Sciatic nerve (tissue), 2 donors: Measurements from ENCODE around the gene TRAF3IP1. TPM values are rescaled to one million over a fixed set of nuclear protein-coding genes. Genes with fewer than 3 reads are reported as not detected.
A peak's percentile ranks its signal among the peaks of the same experiment; 100 is the strongest.
"Not testable (repeated sequence)": the region's sequence is repeated elsewhere in the genome, so short reads cannot be mapped to it uniquely, and the experiment has no call there.

Source experiments
- ATAC-seq: fragments of 200-7000 bp; cut with Tn5 transposase; one replicate; pipeline ENCODE4 v1.9.1; 2020; ENCODE audit warnings: mild to moderate bottlenecking, moderate library complexity
- DNase-seq: peaks from one replicate; pipeline ENCODE4 v3.0.0-alpha.2; 2020; ENCODE audit warnings: low spot score
- intact Hi-C: fragments of 100-400 bp; cut with DNase I; formaldehyde crosslinking; loops from one replicate; pipeline ENCODE4 v1.14.2; 2022
- total RNA-seq: library from RNA; stranded (reverse); fragmentation: NEBNext Ultra II Directional; extraction: Animal tissue kit (Norgen Biotek cat#: 25700); gene quantifications from one replicate; pipeline ENCODE4 v1.2.1, GENCODE V29; 2021
- donor health status: DM: no; HTN: no; CAD: no.
- donor health status: DM: no; HTN: no; CAD: no.

The TRAF3IP1 gene
- total RNA-seq, 1 donor from 2014 or later: 33.4 TPM

GRCh38 chr2:238334885-238335284, 14.6 kb downstream of the TRAF3IP1 start:
- intact Hi-C loops: no loop called here
- ATAC-seq (no peak), DNase-seq (no peak)

GRCh38 chr2:238335591-238335990, 15.3 kb downstream of the TRAF3IP1 start:
- DNase-seq, intact Hi-C loops, ATAC-seq: not testable (repeated sequence)

GRCh38 chr2:238336151-238336550, 15.8 kb downstream of the TRAF3IP1 start:
- ATAC-seq: no peak
- intact Hi-C loops: no loop called here
- no peak for DNase-seq

- intact Hi-C loops: no loop called here
- ATAC-seq: no peak
- no peak for DNase-seq
These were observed 16.6 kb downstream of the TRAF3IP1 start for GRCh38 chr2:238336793-238337444.

GRCh38 chr2:238337846-238338245, 17.5 kb downstream of the TRAF3IP1 start:
- intact Hi-C loops: no loop called here
- DNase-seq (no peak), ATAC-seq (no peak)

GRCh38 chr2:238338710-238339394, 18.5 kb downstream of the TRAF3IP1 start:
- no peak for DNase-seq
- intact Hi-C loops: no loop called here

GRCh38 chr2:238339395-238339780, 19.1 kb downstream of the TRAF3IP1 start:
- intact Hi-C loops: no loop called here
- ATAC-seq (no peak), DNase-seq (no peak)

More at GRCh38 chr2:238338710-238339394, 18.5 kb downstream of the TRAF3IP1 start:
- ATAC-seq: no peak

GRCh38 chr2:238339814-238340213, 19.5 kb downstream of the TRAF3IP1 start:
- intact Hi-C loops: no loop called here
- DNase-seq (no peak), ATAC-seq (peak; percentile 52)

- ATAC-seq: no peak
- DNase-seq: no peak
- intact Hi-C loops: no loop called here
These were observed 21.2 kb downstream of the TRAF3IP1 start for GRCh38 chr2:238341536-238341935.

- intact Hi-C loops: no loop called here
- no peak for ATAC-seq
- no peak for DNase-seq
These were observed 23.7 kb downstream of the TRAF3IP1 start for GRCh38 chr2:238344035-238344434.

- no peak for DNase-seq
- no peak for ATAC-seq
- intact Hi-C loops: no loop called here
These were observed 24.2 kb downstream of the TRAF3IP1 start for GRCh38 chr2:238344517-238344916.

GRCh38 chr2:238345297-238345968, 25.1 kb downstream of the TRAF3IP1 start:
- intact Hi-C loops: no loop called here
- no peak for DNase-seq
- no peak for ATAC-seq

- DNase-seq (no peak), ATAC-seq (no peak)
- intact Hi-C loops: no loop called here
These were observed 26.2 kb downstream of the TRAF3IP1 start for GRCh38 chr2:238346544-238346943.

- ATAC-seq (no peak), DNase-seq (no peak)
- intact Hi-C loops: no loop called here
These were observed 30.0 kb downstream of the TRAF3IP1 start for GRCh38 chr2:238350150-238350897.

GRCh38 chr2:238351315-238351714, 31.0 kb downstream of the TRAF3IP1 start:
- no peak for DNase-seq
- ATAC-seq: no peak
- intact Hi-C loops: no loop called here

GRCh38 chr2:238352361-238352760, 32.0 kb downstream of the TRAF3IP1 start:
- intact Hi-C loops: no loop called here
- ATAC-seq (peak; percentile 10), DNase-seq (no peak)

GRCh38 chr2:238358769-238359168, 38.5 kb downstream of the TRAF3IP1 start:
- no peak for ATAC-seq
- intact Hi-C loops: no loop called here
- no peak for DNase-seq

GRCh38 chr2:238359403-238359802, 39.1 kb downstream of the TRAF3IP1 start:
- DNase-seq: no peak
- intact Hi-C loops: no loop called here
- ATAC-seq: no peak

- DNase-seq (no peak), ATAC-seq (no peak)
- intact Hi-C loops: no loop called here
These were observed 41.6 kb downstream of the TRAF3IP1 start for GRCh38 chr2:238361877-238362276.

- intact Hi-C loops: no loop called here
These were observed 42.3 kb downstream of the TRAF3IP1 start for GRCh38 chr2:238362626-238363025.

More at GRCh38 chr2:238362626-238363025, 42.3 kb downstream of the TRAF3IP1 start:
- DNase-seq (no peak), ATAC-seq (peak; percentile 41)
